ENCODE results near the gene SPTSSB. TPM values are rescaled to one million over a fixed set of nuclear protein-coding genes. Genes with fewer than 3 reads are reported as not detected.

Gene SPTSSB, protein sequence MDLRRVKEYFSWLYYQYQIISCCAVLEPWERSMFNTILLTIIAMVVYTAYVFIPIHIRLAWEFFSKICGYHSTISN
- not detected for total RNA-seq

DNA sequence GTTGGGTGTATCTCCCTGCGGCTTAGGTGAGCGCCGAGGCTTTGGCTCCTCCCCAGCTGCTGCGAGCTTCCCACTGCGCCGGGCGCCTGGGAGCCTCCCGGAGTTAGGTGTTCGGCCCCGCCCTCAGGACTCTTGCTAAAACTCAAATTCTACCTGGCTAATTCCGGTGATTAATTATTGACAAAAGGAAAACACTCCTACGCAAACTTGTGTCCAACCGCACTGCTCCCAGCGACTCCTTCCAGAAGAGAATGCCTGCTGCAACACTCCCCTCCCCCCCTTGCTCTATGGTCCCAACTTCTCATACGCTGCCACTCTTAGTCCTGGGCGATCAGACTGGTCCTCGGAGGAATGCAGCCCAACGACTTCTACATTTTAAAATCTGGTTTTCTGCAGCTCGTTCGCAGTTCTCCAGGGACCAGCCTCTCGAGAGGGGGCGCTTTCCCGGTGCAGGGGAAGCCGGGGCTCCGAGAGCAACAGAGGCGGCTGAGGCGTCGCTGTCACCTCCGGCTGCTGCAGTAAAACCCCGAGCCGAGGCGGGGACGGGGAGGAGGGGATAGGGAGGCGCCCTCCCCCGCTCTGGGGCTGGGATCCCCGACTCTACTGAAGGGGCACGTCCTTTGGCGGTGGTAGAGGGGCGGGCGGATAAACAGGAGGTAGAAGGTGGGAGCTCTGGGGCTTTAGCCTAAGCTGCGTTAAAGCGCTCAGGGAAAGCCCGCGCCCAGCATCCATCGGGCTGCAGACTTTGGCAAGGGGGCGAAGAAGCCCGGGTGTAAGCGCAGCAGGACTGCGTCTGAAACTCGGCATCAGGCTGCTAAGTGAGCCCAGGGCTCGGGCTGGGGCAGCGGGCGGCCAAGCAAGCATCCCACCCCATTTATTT is at the start of gene SPTSSB:
SPTSSB (minus strand) TSS at position 77 of the 880 bp plus-strand sequence. CDS start 25,194 bp downstream, outside the sequence.
- Mint-ChIP-seq H3K9me3 (ENCODE audit: low read depth) (no peaks in the 10 kb centered on the region), H3K27ac (no peak within 1 kb of the TSS), H3K36me3 (ENCODE audit: low read depth) (no peaks in the 10 kb centered on the region), H3K4me3 (peak within 1 kb of the TSS; percentile 77), H3K4me1 (peaks cover 10% of the 10 kb centered on the region), H3K27me3 (peaks cover 29% of the 10 kb centered on the region)
- intact Hi-C loops (cut with DNase I, micrococcal nuclease) = no loop called here
- CTCF ChIA-PET = interaction anchor here (0.5 to 2.0 kb wide), 9 partner anchors 9 to 366 kb away, joined by 3 to 6 read pairs (median 4); no protein-coding TSS in a partner anchor
- DNase-seq (peak; percentile 67), ATAC-seq (peak; percentile 73)
- POLR2A ChIA-PET = no interaction called here

- ATAC-seq (no peak), DNase-seq (no peak)
- ChIA-PET POLR2A (no interaction called here), CTCF (interaction anchor here (0.7 to 3.7 kb wide), 4 partner anchors 14 to 145 kb away, joined by 4 to 23 read pairs (median 4); no protein-coding TSS in a partner anchor)
- no peaks in the 10 kb centered on the region for H3K27me3 Mint-ChIP-seq
- H3K9me3 Mint-ChIP-seq (ENCODE audit: low read depth) = peaks cover 5% of the 10 kb centered on the region
- intact Hi-C loops (cut with DNase I, micrococcal nuclease) = loop anchor here (5.0 to 10.0 kb wide), 3 partner anchors 478 to 733 kb away; no protein-coding TSS in a partner anchor
- H3K27ac Mint-ChIP-seq = no peak overlapping the region
- H3K4me1 Mint-ChIP-seq = no peaks in the 10 kb centered on the region
- H3K36me3 Mint-ChIP-seq (ENCODE audit: low read depth) = no peaks in the 10 kb centered on the region
- H3K4me3 Mint-ChIP-seq = no peak overlapping the region
Measured at GRCh38 chr3:161420746-161421145, 49.4 kb upstream of the SPTSSB start.

GRCh38 chr3:161419555-161420333 is 48.4 kb upstream of the SPTSSB start:
- DNase-seq = no peak
- Mint-ChIP-seq H3K9me3 (ENCODE audit: low read depth) (peaks cover 5% of the 10 kb centered on the region), H3K4me1 (no peaks in the 10 kb centered on the region), H3K27me3 (no peaks in the 10 kb centered on the region), H3K36me3 (ENCODE audit: low read depth) (no peaks in the 10 kb centered on the region), H3K4me3 (no peak overlapping the region), H3K27ac (no peak overlapping the region)
- ATAC-seq = no peak
- intact Hi-C loops (cut with DNase I, micrococcal nuclease) = loop anchor here (5.0 to 10.0 kb wide), 3 partner anchors 477 to 732 kb away; no protein-coding TSS in a partner anchor
- ChIA-PET POLR2A (no interaction called here), CTCF (interaction anchor here (0.7 to 3.7 kb wide), 3 partner anchors 13 to 144 kb away, joined by 4 to 23 read pairs (median 4); no protein-coding TSS in a partner anchor)

DNA sequence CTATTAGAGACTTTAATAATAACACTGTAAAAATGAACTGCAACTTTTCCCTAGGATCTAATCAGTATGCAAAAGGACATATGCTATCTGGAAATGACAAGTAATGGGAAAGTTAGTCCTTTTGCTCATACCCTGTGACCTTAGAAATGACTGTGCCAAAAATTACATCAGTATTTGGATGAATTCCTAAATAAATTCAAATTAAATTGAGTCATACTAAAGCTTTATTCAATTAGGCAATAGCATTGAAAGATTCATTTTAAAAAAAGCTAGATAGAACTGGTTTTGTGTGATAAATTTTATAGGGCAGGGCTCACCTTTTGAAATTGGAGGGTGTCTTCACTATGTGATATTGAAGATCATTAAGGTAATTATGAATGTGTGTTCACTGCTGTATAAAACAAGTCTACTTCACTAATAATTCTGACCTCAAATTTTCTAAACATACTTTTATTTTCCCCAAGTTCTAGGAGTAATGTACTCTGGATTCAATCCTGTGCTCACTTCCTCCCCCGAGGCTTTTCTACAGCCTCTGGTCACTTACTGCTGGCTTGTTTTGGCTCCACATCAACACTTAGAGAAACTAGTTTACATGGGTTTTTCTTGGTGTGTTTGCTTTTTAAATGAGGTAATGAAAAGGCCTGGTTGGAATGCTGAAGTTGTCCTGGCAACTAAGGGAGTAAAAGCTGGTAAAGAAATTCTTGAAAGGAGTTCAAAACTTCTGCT is 44.4 kb upstream of the SPTSSB start:
- POLR2A ChIA-PET = no interaction called here
- no peak overlapping the region for H3K4me3 Mint-ChIP-seq
- H3K27ac Mint-ChIP-seq = no peak overlapping the region
- H3K9me3 Mint-ChIP-seq (ENCODE audit: low read depth) = peaks cover 5% of the 10 kb centered on the region
- H3K36me3 Mint-ChIP-seq (ENCODE audit: low read depth) = no peaks in the 10 kb centered on the region
- no peak for DNase-seq
- no peaks in the 10 kb centered on the region for H3K27me3 Mint-ChIP-seq
- no peaks in the 10 kb centered on the region for H3K4me1 Mint-ChIP-seq
- no peak for ATAC-seq
- CTCF ChIA-PET = interaction anchor here (0.7 kb wide), 1 partner anchor 730 kb away, joined by 4 read pairs; no protein-coding TSS in a partner anchor
- intact Hi-C loops (cut with DNase I, micrococcal nuclease) = no loop called here

GRCh38 chr3:161414907-161415306 is 43.6 kb upstream of the SPTSSB start:
- POLR2A ChIA-PET = no interaction called here
- no peak for ATAC-seq
- DNase-seq = no peak
- Mint-ChIP-seq H3K36me3 (ENCODE audit: low read depth) (no peaks in the 10 kb centered on the region), H3K4me3 (no peak overlapping the region), H3K27ac (no peak overlapping the region), H3K4me1 (no peaks in the 10 kb centered on the region), H3K27me3 (no peaks in the 10 kb centered on the region), H3K9me3 (ENCODE audit: low read depth) (peaks cover 5% of the 10 kb centered on the region)
- CTCF ChIA-PET = interaction anchor here (0.7 kb wide), 1 partner anchor 730 kb away, joined by 4 read pairs; no protein-coding TSS in a partner anchor
- intact Hi-C loops (cut with DNase I, micrococcal nuclease) = no loop called here

GRCh38 chr3:161413855-161414210 is 42.5 kb upstream of the SPTSSB start:
- Mint-ChIP-seq H3K9me3 (ENCODE audit: low read depth) (peaks cover 5% of the 10 kb centered on the region), H3K27ac (no peak overlapping the region), H3K4me1 (peaks cover 3% of the 10 kb centered on the region), H3K4me3 (no peak overlapping the region), H3K27me3 (no peaks in the 10 kb centered on the region), H3K36me3 (ENCODE audit: low read depth) (no peaks in the 10 kb centered on the region)
- DNase-seq = no peak
- intact Hi-C loops (cut with DNase I, micrococcal nuclease) = no loop called here
- ChIA-PET POLR2A (no interaction called here), CTCF (no interaction called here)
- ATAC-seq = no peak

DNA sequence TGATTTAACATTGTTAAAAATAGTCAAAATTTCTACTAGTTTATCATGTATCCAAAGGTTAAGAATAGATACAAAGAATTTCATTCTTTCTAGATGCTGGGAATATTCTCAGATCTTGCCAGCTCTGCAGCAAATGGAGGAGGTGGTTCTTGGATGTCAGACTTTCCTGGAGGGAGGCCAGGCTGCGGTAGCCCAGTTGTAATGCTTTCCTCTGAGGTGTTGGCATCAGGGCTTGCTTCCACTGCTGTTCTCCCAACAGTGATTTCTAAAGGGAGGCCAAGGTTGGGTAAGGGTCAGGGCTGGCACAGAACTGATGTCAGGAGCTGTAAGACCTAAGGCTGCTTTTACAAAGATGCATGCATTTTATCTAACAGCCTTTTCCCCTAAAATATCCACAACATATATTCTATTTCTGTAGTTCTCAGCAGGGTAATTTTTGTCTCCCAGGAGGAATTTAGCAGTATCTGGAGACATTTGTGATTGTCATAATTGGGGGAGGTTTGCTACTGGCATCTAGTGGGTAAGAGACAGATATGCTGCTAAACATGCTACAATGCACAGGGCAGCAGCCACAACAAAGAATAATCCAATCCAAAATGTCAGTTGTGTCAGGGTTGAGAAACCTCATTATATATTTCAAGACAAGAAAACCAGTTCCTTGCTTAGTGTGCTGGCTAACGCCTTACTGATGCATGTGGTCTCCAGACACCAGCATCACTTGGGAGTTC is 42.0 kb upstream of the SPTSSB start:
- H3K4me1 Mint-ChIP-seq = peaks cover 3% of the 10 kb centered on the region
- intact Hi-C loops (cut with DNase I, micrococcal nuclease) = no loop called here
- no peak for DNase-seq
- no peaks in the 10 kb centered on the region for H3K27me3 Mint-ChIP-seq
- no peaks in the 10 kb centered on the region for H3K36me3 Mint-ChIP-seq (ENCODE audit: low read depth)
- ChIA-PET POLR2A (no interaction called here), CTCF (interaction anchor here (0.6 to 1.4 kb wide), 3 partner anchors 9 to 136 kb away, joined by 3 to 4 read pairs (median 3); no protein-coding TSS in a partner anchor)
- no peak for ATAC-seq
- peaks cover 5% of the 10 kb centered on the region for H3K9me3 Mint-ChIP-seq (ENCODE audit: low read depth)
- no peak overlapping the region for H3K4me3 Mint-ChIP-seq
- no peak overlapping the region for H3K27ac Mint-ChIP-seq

GRCh38 chr3:161412123-161412522 is 40.8 kb upstream of the SPTSSB start:
- intact Hi-C loops (cut with DNase I, micrococcal nuclease) = no loop called here
- ATAC-seq (no peak), DNase-seq (no peak)
- H3K27me3 Mint-ChIP-seq = no peaks in the 10 kb centered on the region
- H3K27ac Mint-ChIP-seq = no peak overlapping the region
- POLR2A ChIA-PET = no interaction called here
- CTCF ChIA-PET = interaction anchor here (1.4 kb wide), 1 partner anchor 10 kb away, joined by 4 read pairs; no protein-coding TSS in a partner anchor
- peaks cover 5% of the 10 kb centered on the region for H3K9me3 Mint-ChIP-seq (ENCODE audit: low read depth)
- H3K36me3 Mint-ChIP-seq (ENCODE audit: low read depth) = no peaks in the 10 kb centered on the region
- H3K4me1 Mint-ChIP-seq = peaks cover 5% of the 10 kb centered on the region
- H3K4me3 Mint-ChIP-seq = no peak overlapping the region

GRCh38 chr3:161409858-161410257 is 38.5 kb upstream of the SPTSSB start:
- CTCF ChIA-PET = interaction anchor here (1.6 to 5.8 kb wide), 2 partner anchors 58 to 134 kb away, joined by 5 to 34 read pairs; no protein-coding TSS in a partner anchor
- H3K36me3 Mint-ChIP-seq (ENCODE audit: low read depth) = no peaks in the 10 kb centered on the region
- ATAC-seq (no peak), DNase-seq (no peak)
- peaks cover 2% of the 10 kb centered on the region for H3K27me3 Mint-ChIP-seq
- no peak overlapping the region for H3K27ac Mint-ChIP-seq
- POLR2A ChIA-PET = no interaction called here
- H3K4me3 Mint-ChIP-seq = no peak overlapping the region
- intact Hi-C loops (cut with DNase I, micrococcal nuclease) = loop anchor here (1.0 to 5.0 kb wide), 3 partner anchors 98 to 313 kb away; no protein-coding TSS in a partner anchor
- H3K4me1 Mint-ChIP-seq = peaks cover 24% of the 10 kb centered on the region
- H3K9me3 Mint-ChIP-seq (ENCODE audit: low read depth) = no peaks in the 10 kb centered on the region

DNA sequence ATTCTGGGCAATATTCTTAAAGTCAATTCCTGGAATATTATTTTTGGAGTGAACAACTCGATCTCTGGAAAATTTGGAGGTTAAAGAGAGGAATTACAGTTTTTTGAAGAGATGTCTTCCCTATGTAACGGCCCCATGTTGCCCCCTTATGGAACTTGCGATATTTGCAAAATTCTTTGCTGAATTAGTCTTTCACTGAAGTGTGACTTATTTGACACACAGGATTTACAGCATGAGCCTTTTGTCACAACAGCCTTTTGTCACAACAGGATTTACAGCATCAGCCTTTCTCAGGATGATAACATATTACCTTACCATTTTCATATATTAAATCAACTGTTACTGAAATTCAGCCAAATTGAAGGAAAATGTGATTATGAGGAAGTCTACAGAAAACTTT is 37.8 kb upstream of the SPTSSB start:
- Mint-ChIP-seq H3K4me1 (peaks cover 24% of the 10 kb centered on the region), H3K4me3 (no peak overlapping the region), H3K36me3 (ENCODE audit: low read depth) (no peaks in the 10 kb centered on the region), H3K27me3 (peaks cover 2% of the 10 kb centered on the region), H3K27ac (no peak overlapping the region), H3K9me3 (ENCODE audit: low read depth) (no peaks in the 10 kb centered on the region)
- POLR2A ChIA-PET = no interaction called here
- intact Hi-C loops (cut with DNase I, micrococcal nuclease) = loop anchor here (1.0 to 5.0 kb wide), 3 partner anchors 97 to 312 kb away; no protein-coding TSS in a partner anchor
- no peak for ATAC-seq
- CTCF ChIA-PET = interaction anchor here (0.7 to 5.8 kb wide), 7 partner anchors 17 to 143 kb away, joined by 3 to 34 read pairs (median 5); no protein-coding TSS in a partner anchor
- peak; percentile 53 for DNase-seq

Data from activated CD4-positive, alpha-beta T cell treated with anti-CD3 and anti-CD28 coated beads for 36 hours (primary cell).